HCT116 (cell line): Measurements from ENCODE around the gene TRIM37. TPM values are rescaled to one million over a fixed set of nuclear protein-coding genes. Genes with fewer than 3 reads are reported as not detected.

Experiments used
- ATAC-seq: fragments of 200-7000 bp; cut with Tn5 transposase; 2 replicates; pipeline ENCODE4 v1.9.1; 2020; ENCODE audit warnings: mild to moderate bottlenecking, moderate library complexity
- BruUV-seq: library from RNA; stranded (reverse); fragments of 400-500 nt; replicated peaks from 2 replicates; lab custom pipeline; 2021; lab: Mats Ljungman, UMichigan
- CTCF ChIA-PET: fragments of 300-600 bp; sonication (Branson Sonifier 250); formaldehyde crosslinking; loops from one replicate; lab custom pipeline; 2021; ENCODE audit warnings: antibody characterized with exemption; lab: Charles Lee
- POLR2A ChIA-PET: fragments of 300-600, 350-600 bp; sonication (Branson Sonifier 250); formaldehyde crosslinking; loops from one replicate; lab custom pipeline; 2021; ENCODE audit warnings: antibody characterized with exemption; lab: Charles Lee
- RAD21 ChIA-PET, 2 experiments: fragments of 300-600 bp; sonication (Branson Sonifier 250); formaldehyde crosslinking; loops; one replicate each; lab custom pipeline; 2023; ENCODE audit warnings: low total read pairs in 2 of 2; ENCODE audit not compliant: uncharacterized antibody in 2 of 2, unreplicated experiment in 2 of 2, low non-redundant PET in 1 of 2; lab: Charles Lee
- DNase-seq: peaks from one replicate; pipeline ENCODE4 v3.0.0-alpha.2; 2010; ENCODE audit warnings: low read depth, low spot score
- H2AFZ ChIP-seq: fragments of 200-600 bp; shearing (Covaris generic), sonication (generic); 2 replicates; pipeline ENCODE4 v1.6.1; 2017; ENCODE audit warnings: low read depth, mixed run types, mixed read lengths, antibody characterized with exemption, low read length; ENCODE audit not compliant: poor library complexity, severe bottlenecking
- H3K27ac ChIP-seq: 2 replicates; pipeline ENCODE4 v1.5.1; 2012; ENCODE audit warnings: low read depth, low read length
- H3K27me3 ChIP-seq: fragments of 200-600 bp; sonication (generic); 2 replicates; pipeline ENCODE4 v1.6.1; 2016; ENCODE audit warnings: mixed run types, low read length, mixed read lengths; ENCODE audit not compliant: insufficient read depth
- H3K36me3 ChIP-seq, 2 experiments: fragments of 200-500 bp in 1 of 2; fragments of 200-600 bp in 1 of 2; sonication (Bioruptor generic) in 1 of 2; sonication (generic) in 1 of 2; 2 replicates each; pipeline versions ENCODE4 v1.5.1 to v1.6.1; 2014 to 2016; ENCODE audit warnings: low read length in 2 of 2, inconsistent platforms in 1 of 2, mixed read lengths in 1 of 2, mixed run types in 1 of 2; ENCODE audit not compliant: insufficient read depth in 2 of 2, control insufficient read depth in 1 of 2
- H3K4me1 ChIP-seq, 2 experiments: fragments of 200-600 bp in 1 of 2; sonication (generic) in 1 of 2; 2 replicates each; pipeline versions ENCODE4 v1.5.1 to v1.6.1; 2012 to 2017; ENCODE audit warnings: low read length in 2 of 2, inconsistent platforms in 1 of 2, mild to moderate bottlenecking in 1 of 2, mixed read lengths in 1 of 2, mixed run types in 1 of 2, moderate library complexity in 1 of 2; ENCODE audit not compliant: insufficient read depth in 2 of 2, control insufficient read depth in 1 of 2
- H3K4me2 ChIP-seq: fragments of 200-600 bp; sonication (generic); 2 replicates; pipeline ENCODE4 v1.6.1; 2017; ENCODE audit warnings: mixed run types, low read length, mixed read lengths
- H3K4me3 ChIP-seq, 2 experiments: fragments of 200-600 bp in 1 of 2; sonication (generic) in 1 of 2; replicated peaks in 1 of 2; 2 replicates each; pipeline ENCODE4 v1.5.1; 2011 to 2016; ENCODE audit warnings: low read length in 2 of 2, control low read depth in 1 of 2, low read depth in 1 of 2, mild to moderate bottlenecking in 1 of 2, mixed read lengths in 1 of 2, mixed run types in 1 of 2
- H3K79me2 ChIP-seq: fragments of 200-600 bp; sonication (generic); 2 replicates; pipeline ENCODE4 v1.6.1; 2017; ENCODE audit warnings: mild to moderate bottlenecking, mixed run types, low read length, moderate library complexity, mixed read lengths; ENCODE audit not compliant: insufficient read depth
- H3K9ac ChIP-seq: fragments of 200-600 bp; sonication (generic); 2 replicates; pipeline ENCODE4 v1.6.1; 2016; ENCODE audit warnings: low read length, mixed read lengths
- H3K9me2 ChIP-seq: fragments of 200-600 bp; sonication (generic), shearing (Covaris generic); 2 replicates; pipeline ENCODE4 v1.6.1; 2017; ENCODE audit warnings: mixed run types, mild to moderate bottlenecking, moderate library complexity; ENCODE audit not compliant: insufficient read depth
- H3K9me3 ChIP-seq, 2 experiments: fragments of 200-500 bp in 1 of 2; fragments of 200-600 bp in 1 of 2; sonication (Bioruptor generic) in 1 of 2; sonication (generic) in 1 of 2; 2 replicates each; pipeline ENCODE4 v1.6.1; 2014 to 2017; ENCODE audit warnings: low read length in 2 of 2, mixed read lengths in 2 of 2, inconsistent platforms in 1 of 2, low read depth in 1 of 2, mild to moderate bottlenecking in 1 of 2, mixed run types in 1 of 2, moderate library complexity in 1 of 2; ENCODE audit not compliant: control insufficient read depth in 1 of 2, insufficient read depth in 1 of 2
- H4K20me1 ChIP-seq: fragments of 200-600 bp; sonication (generic), shearing (Covaris generic); 2 replicates; pipeline ENCODE4 v1.6.1; 2017; ENCODE audit warnings: mixed run types, mild to moderate bottlenecking, moderate library complexity; ENCODE audit not compliant: insufficient read depth
- CBX3 ChIP-seq: IDR thresholded peaks from 2 replicates; pipeline ENCODE4 v1.6.1; 2012; ENCODE audit warnings: low read depth
- CEBPB ChIP-seq: IDR thresholded peaks from 2 replicates; pipeline ENCODE4 v1.6.1; 2012; ENCODE audit warnings: low read depth
- EGR1 ChIP-seq: IDR thresholded peaks from 2 replicates; pipeline ENCODE4 v1.6.1; 2012; ENCODE audit warnings: low read depth
- ELF1 ChIP-seq: IDR thresholded peaks from 2 replicates; pipeline ENCODE4 v1.6.1; 2012; ENCODE audit warnings: low read depth, borderline replicate concordance
- EZH2 ChIP-seq: fragments of 200-600 bp; sonication (generic); IDR thresholded peaks from 2 replicates; pipeline ENCODE4 v1.6.1; 2017; ENCODE audit warnings: antibody characterized with exemption, mixed run types
- FOSL1 ChIP-seq: IDR thresholded peaks from 2 replicates; pipeline ENCODE4 v1.6.1; 2012; ENCODE audit warnings: low read depth
- RAD21 ChIP-seq: IDR thresholded peaks from 2 replicates; pipeline ENCODE4 v1.6.1; 2012; ENCODE audit warnings: low read depth, mild to moderate bottlenecking
- SP1 ChIP-seq: IDR thresholded peaks from 2 replicates; pipeline ENCODE4 v1.6.1; 2012; ENCODE audit warnings: low read depth
- SRF ChIP-seq: IDR thresholded peaks from 2 replicates; pipeline ENCODE4 v1.6.1; 2012; ENCODE audit warnings: low read depth
- TCF7L2 ChIP-seq: IDR thresholded peaks from 2 replicates; pipeline ENCODE4 v1.7.0; 2011; ENCODE audit warnings: borderline replicate concordance, inconsistent platforms; ENCODE audit not compliant: insufficient read depth, insufficient read length; ENCODE audit errors: extremely low read depth
- ZFX ChIP-seq: fragments of 450-650 bp; IDR thresholded peaks from 2 replicates; pipeline ENCODE4 v1.6.1; 2017
- ZNF274 ChIP-seq: fragments of 200-500 bp; sonication (Bioruptor generic); IDR thresholded peaks from 2 replicates; pipeline ENCODE4 v1.6.1; 2014; ENCODE audit warnings: mild to moderate bottlenecking, low read depth, low read length, inconsistent platforms
- intact Hi-C: fragments of 100-400 bp; cut with micrococcal nuclease; formaldehyde crosslinking; loops from 2 replicates; pipeline ENCODE4 v1.10.0; 2022
- total RNA-seq: library from RNA; stranded (reverse); gene quantifications from one replicate; pipeline ENCODE4 v1.2.1, GENCODE V29; 2021; ENCODE audit not compliant: unreplicated experiment
- TF ChIP-seq, protein P1 (sequence below): IDR thresholded peaks from 2 replicates; pipeline ENCODE4 v1.6.1; 2012
- TF ChIP-seq, protein P2 (sequence below): IDR thresholded peaks from 2 replicates; pipeline ENCODE4 v1.6.1; 2012

TRIM37 gene
- total RNA-seq, 1 experiment from 2014 or later, result 55.7 TPM

DNA sequence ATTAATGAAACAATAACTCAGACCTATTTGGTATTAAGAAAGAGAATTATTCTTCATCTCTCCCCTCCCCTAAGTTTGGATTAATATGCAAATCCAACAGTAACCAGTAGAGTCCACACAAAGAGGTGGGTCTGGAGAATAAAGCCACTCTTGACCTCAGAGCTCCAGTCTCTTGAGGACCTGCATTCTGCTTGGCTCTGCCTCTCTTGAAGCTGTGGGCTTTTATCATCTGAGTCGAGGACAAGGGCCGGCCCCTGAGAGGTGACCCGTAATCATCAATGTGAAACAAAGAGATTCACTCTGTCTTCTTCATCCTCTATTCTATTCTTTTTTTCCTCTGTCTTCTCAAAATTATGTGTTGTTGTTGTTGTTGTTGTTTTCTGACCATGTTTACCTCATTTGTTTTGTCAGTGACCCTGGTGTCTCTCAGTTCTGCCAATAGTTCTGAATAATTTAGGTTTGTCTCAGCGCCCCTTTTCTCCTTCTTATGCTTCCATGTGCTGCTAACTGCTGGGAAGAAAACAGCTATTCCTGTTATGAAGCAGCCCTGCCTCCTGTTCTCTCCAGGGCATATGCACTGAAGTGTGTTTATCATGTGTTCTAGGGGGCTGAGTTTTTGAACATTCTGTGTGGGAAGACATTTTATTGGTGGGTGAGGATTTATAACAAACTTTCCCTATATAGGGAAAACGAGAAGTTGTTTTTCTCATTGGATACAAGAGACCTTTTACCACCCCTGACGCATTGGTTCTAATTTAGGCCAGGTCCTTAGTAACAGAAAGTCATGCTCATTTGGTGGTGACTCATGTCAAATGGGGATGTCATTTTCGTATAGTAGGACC, 135.8 kb downstream of the TRIM37 start:
- POLR2A ChIA-PET, result no interaction called here
- Histone ChIP-seq H3K9me2 (no peaks in the 10 kb centered on the region), H3K4me1 (no peaks in the 10 kb centered on the region), H3K4me2 (no peak overlapping the region), H3K79me2 (no peaks in the 10 kb centered on the region), H3K4me3 (no peak overlapping the region), H3K36me3 (no peaks in the 10 kb centered on the region), H3K9ac (no peak overlapping the region), H3K27me3 (no peaks in the 10 kb centered on the region), H4K20me1 (no peaks in the 10 kb centered on the region), H3K27ac (no peak overlapping the region), H2AFZ (no peak overlapping the region), H3K9me3 (no peaks in the 10 kb centered on the region)
- RAD21 ChIA-PET, result no interaction called here
- no TSS peak for BruUV-seq
- ATAC-seq (no peak), DNase-seq (no peak)
- no peak for TF ChIP-seq SRF
- TF ChIP-seq SP1, result no peak
- no peak for TF ChIP-seq ZFX
- no peak for TF ChIP-seq ELF1
- TF ChIP-seq ZNF274, result no peak
- no peak for TF ChIP-seq EZH2
- no peak for TF ChIP-seq CEBPB
- no peak for TF ChIP-seq RAD21
- TF ChIP-seq CBX3, result no peak
- TF ChIP-seq, protein P1, sequence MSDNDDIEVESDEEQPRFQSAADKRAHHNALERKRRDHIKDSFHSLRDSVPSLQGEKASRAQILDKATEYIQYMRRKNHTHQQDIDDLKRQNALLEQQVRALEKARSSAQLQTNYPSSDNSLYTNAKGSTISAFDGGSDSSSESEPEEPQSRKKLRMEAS, result no peak
- no peak for TF ChIP-seq EGR1
- TF ChIP-seq, protein P2, sequence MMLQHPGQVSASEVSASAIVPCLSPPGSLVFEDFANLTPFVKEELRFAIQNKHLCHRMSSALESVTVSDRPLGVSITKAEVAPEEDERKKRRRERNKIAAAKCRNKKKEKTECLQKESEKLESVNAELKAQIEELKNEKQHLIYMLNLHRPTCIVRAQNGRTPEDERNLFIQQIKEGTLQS, result no peak
- no peak for TF ChIP-seq TCF7L2
- no peak for TF ChIP-seq FOSL1
- intact Hi-C loops, result no loop called here
- CTCF ChIA-PET, result interaction anchor here (2.3 kb wide), 1 partner anchor 11 kb away, joined by 7 read pairs; no protein-coding TSS in a partner anchor
